IPS-NIHi7 (cell line): Measurements from ENCODE around the gene FSD2.
"Not testable (repeated sequence)": the region's sequence is repeated elsewhere in the genome, so short reads cannot be mapped to it uniquely, and the experiment has no call there.

Experiments
- DNase-seq: peaks from one replicate; pipeline ENCODE4 v3.0.0; 2012; ENCODE audit warnings: mixed read lengths; ENCODE audit errors: extremely low spot score

The FSD2 gene

DNA sequence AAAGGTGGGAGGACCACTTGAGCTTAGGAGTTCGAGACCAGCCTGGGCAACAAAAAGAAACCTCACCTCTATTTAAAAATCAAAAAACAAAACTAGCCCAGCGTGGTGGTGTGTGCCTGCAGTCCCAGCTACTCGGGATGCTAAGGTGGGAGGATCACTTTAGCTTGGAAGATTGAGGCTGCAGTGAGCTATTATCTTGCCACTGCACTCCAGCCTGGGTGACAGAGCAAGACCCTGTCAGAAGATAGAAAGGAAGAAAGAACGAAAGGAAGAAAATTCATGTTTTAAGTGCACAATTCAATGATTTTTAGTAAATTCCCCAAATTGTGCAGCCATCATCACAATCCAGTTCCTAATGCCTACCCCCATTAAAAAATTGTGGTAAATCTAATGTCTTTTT, 7.8 kb downstream of the FSD2 start:
- DNase-seq, result no peak

DNA sequence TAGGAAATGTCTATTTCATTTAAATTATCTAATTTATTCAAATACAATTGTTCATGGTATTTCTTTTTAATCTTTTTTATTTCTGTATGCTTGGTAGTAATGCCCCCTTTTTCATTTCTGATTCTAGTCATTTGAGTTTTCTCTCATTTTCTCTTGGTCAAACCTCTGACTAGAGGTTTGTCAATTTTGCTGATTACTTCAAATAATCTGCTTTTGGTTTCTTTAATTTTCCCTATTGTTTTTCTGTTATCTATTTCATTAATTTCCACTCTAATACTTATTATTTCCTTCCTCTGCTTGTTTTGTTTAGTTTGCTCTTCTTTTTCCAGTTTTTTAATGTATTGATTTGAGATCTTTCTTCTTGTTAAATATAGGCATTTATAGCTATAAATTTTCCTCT, 12.1 kb downstream of the FSD2 start:
- DNase-seq, result no peak

DNA sequence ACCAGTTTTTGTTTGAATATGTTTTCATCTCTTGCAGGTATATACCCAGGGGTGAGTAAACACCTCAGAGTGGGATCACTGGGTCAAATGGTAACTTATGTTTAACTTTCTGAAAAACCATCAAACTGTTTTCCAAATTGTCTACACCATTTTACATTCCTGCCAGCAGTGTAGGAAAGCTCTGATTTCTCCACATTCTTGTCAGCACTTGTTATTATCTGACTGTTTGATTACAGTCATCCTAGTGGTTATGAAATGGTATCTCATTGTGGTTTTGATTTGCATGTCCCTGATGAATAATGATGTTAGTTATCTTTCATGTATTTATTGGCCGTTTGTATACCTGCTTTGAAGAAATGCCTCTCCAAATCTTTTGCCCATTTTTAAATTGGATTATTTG, 13.8 kb downstream of the FSD2 start:
- no peak for DNase-seq

DNA sequence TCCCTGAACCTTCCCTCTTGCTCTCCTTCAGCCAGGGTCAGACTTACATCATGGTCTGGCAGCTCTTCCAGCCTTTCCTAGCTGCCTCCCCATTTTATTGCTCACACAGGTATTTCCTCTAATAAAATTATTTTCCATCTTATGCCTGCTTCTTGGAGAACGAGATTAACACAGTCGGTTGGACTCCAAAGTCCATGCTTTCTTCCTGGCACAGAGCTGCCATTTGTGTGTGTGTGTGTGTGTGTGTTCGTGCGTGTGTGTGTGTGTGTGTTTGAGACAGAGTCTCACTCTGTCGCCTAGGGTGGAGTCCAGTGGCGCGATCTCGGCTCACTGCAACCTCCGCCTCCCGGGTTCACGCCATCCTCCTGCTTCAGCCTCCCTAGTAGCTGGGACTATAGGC, 15.5 kb downstream of the FSD2 start:
- DNase-seq, result no peak

DNA sequence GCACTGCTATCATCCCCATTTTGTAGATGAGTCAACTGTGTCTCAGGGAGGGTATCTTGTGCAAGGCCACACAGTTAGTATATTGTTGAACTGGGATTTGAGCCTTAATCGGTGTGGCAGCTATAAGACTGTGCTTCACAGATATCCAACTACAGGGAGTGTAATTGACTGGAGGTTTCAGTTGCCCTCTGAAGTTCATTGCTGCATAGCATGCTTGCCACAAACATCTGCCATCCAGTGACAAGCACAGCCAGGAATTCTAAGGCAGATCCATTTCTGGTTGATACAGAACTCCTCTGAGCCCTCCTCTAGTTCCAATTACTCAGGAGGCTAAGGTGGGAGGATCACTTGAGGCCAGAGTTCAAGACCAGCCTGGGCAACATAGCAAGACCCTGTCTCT, 16.4 kb downstream of the FSD2 start:
- no peak for DNase-seq

DNA sequence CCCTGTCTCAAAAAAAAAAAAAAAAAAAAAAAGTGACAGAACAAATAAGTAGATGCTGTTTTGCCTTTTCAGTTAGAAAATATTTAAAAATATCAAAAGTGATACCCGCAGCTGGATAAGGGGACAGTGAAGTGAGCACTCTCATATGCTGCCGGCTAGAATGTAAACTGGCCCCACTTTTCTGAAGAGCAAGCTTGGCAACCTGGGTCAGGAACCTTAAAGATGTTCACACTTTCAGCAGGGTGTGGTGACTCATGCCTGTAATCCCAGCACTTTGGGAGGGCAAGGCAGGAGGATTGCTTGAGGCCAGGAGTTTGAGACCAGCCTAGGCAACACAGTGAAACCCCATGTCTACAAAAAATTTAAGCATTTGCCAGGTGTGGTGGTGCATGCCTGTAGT, 17.4 kb downstream of the FSD2 start:
- DNase-seq, result no peak

DNA sequence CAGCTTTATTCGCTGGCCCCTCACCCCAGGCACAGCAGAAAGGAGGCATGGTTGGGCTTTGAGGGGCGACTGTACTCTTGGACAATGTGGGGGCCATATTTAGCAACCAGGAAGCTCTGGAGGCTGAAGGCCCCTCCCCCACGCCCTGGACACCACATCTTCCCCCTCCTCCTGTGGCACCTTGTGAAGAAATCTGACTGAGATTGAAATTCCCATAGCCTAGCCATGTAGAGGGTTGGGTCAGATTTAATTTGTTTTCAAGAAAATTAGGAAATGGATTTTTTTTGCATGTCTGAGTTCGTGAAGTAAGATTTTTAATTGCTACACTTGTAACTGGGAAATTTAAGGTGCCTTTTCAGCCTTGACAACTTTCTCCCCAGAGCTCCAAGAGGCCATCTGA, 24.5 kb downstream of the FSD2 start:
- no peak for DNase-seq

DNA sequence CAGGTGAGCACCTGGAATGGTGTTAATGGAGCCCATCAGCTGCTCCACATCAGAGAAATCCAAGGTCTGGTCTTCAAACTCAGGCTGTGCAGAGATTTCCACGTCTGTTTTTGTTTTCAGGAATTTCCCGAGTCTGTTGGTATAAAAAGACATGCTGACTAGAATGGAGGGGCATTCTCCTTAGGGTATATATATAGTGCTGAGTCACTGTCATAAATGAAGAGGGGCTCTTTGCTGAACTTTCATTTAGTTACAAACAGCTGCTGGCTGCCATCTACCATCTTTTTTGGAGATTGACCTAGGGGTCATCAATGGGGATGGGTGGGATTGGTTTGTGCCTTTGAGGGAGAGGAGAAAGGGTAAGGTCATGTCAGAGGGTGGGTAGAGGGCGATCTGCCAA, 27.1 kb downstream of the FSD2 start:
- no peak for DNase-seq

DNA sequence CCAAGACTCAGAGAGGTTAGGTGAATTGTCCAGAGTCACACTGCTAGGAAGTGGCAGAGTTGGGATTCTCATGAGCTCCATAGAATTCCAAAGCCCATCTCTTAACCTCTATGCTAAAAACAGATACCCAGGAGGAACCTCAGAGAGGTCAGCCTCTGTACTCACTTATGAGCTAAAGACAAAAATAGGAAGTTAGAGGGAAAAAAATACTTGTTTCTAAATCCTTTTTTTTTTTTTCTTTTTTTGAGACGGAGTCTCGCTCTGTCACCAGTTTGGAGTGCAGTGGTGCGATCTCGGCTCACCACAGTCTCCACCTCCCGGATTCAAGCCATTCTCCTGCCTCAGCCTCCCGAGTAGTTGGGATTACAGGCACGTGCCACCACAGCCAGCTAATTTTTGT, 31.4 kb downstream of the FSD2 start:
- DNase-seq, result no peak

DNA sequence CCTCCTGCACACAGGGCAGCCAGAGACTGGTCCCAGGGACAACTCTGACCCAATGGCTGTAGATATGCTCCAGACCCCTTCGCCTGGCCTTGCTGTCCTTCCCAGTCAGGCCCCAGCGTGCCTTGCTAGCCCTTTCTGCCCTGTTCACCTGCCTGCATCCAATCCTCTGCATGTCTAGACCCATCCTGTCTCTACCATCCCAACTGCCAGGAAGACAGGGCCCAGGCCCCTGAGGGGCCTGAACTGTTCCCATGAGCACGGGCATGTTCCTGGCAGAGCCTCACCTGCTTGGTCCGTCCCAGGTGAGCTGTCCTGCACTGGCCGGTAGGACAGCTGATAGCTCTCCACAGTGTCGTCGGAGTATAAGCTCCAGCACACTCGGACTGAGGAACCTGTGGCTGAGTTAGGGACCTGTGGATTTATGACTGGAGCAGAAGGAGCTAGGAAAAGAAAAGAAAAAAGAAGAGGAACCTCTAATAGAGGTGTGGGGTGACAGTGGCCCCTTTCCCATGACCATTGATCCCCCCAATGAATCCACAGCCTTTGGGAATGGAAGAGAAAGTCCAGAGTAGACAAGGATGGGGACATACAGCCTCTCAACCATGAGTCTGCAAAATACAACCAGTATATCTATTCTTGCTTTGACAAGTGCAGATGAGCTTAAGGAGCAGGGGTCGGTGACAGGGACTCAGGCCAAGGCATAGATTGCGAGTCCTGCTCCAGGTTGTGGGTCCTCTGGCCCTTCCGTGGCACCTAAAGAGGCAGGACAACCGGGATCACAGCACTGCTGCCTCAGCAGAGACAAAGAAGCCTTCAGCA, 33.9 kb downstream of the FSD2 start:
- no peak for DNase-seq

DNA sequence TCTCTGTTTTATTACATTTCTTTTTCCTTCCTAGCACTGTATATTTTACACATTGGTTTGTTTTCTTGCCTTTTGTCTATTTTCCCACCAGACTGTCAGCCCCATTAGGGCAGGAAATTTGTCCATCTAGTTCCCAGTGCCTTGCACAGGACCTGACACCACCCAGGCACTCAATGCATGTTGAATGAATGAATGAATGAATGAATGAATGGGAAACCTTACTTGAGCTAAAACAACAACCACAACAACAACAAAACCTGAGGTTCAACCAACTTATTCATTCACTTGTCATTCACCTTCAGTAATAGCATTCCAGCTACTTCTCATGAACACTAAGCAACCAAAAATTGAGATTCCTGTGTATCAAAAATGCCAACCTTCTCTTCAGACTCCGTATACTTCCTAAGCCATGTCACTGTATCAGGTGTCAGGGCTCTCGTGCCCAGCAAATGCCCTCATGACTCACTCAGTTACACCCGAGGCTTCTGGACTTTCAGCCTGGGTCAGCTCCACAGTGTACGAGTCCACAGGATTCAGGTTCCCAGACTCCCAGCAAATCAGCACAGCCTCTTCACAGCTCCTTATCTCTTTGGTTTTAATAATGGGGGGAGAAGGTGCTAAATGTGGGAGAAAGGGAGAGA, 37.3 kb downstream of the FSD2 start:
- DNase-seq, result no peak

DNA sequence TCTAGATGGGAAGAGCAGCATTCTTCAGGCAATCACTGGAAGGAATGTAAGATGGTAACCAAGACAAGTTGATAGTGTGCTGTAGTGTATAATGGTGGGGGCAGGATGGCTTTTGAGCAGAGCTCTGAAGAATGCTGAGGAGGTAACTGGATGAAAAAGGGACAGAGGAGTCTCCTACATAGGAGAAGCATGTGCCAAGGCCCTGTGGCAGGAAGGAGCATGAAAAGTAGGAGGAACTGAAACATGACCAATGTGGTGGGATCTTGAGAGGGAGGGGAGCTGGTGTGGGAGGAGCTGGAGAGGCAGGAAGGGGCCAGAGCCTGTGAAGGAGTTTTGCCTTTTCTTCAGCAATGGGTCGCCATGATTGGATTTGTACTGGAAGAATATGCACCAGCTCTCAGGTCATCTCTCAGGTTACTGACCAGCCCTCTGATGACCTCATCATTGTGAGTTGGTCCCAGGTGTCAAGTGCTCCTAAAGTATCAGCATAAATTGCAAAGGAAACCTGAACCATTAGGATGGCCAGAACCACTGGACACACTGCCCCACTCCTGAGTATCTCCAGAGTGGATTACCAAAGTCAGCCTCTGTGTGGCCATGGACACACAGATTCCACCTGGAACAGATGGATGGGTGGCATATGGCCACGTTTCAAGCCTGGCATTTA, 38.6 kb downstream of the FSD2 start:
- no peak for DNase-seq

DNA sequence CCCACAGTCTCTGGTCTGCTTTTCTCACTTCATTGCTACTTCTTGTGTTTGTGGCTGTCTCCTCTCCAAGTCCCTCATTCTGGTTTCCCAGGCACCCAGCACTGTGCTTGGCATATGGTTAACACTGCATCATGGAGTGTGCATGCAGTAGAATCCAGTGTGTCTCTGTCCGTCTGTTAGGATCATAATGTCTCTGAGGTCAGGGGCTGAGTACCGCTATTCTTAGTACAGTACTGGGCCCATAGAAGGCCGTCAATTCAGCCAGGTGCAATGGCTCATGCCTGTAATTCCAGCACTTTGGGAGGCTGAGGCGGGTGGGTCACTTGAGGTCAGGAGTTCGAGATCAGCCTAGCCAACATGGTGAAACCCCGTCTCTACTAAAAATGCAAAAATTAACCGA, 39.7 kb downstream of the FSD2 start:
- not testable (repeated sequence) for DNase-seq

DNA sequence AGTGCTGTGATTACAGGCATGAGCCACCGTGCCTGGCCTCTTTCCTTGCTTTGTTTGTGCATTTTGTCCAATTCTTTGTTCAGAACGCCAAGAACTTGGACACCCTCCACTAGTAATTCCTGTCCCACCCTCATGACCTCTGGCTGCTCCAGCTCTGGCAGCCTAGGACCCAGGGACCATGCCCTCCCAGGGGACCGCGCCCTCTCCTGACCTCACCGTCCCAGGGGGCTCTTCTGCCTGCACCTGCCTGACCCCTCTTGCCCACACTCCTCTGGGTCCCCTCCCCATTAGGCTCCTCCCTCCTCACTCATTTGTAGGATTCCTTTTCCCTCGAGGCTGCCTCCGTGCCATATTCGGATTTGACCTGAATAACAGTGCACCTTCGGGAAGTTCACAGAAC, 41.1 kb downstream of the FSD2 start:
- DNase-seq, result no peak

DNA sequence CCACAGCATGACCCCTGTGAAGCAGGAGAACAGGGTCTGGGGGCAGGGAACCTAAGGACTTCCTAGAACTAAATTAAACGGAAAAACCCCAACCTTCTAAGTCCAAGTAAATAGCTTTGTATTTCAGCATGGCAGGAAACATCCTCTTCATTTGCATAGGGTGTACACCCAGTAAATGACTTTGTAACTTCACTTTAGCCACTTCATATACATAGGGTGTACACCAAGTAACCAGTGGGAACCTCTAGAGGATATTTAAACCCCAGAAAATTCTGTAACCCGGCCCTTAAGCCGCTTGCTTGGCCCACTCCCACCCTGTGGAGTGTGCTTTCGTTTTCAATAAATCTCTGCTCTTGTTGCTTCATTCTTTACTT, 41.8 kb downstream of the FSD2 start:
- no peak for DNase-seq

DNA sequence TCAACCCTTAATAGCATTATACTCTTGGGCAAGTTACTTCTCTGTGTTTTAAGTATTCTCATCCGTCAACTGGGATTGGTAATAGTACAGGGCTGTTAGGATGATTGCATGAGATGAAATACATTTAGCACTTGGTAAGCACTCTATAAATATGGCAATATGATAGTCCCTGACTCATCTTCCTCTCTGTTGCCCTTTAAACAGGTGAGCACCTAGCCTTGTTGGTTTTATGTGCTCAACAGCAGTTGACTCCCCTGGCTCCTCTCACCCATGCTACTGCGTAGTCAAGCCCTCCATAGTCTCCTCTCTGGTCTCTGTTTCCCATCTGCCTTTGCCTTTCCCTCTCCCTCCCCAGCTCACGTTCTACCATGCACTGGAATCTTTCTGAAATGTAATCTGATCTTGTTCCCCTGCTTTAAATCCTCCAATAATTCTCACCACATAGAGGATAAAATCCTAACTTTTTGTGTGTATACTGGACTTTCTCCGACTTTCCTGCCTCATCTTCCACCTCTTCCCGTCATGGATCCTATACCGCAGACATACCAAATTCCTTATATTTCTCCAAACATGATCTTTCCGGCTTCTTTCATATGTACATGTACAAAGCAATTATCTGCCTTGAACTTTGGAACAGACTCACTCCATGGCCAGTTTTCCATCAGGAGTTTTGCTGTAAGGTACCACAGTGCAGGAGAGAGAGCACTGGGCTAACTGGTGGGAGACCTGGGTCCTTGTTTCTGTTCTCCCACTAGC, 42.3 kb downstream of the FSD2 start:
- no peak for DNase-seq

DNA sequence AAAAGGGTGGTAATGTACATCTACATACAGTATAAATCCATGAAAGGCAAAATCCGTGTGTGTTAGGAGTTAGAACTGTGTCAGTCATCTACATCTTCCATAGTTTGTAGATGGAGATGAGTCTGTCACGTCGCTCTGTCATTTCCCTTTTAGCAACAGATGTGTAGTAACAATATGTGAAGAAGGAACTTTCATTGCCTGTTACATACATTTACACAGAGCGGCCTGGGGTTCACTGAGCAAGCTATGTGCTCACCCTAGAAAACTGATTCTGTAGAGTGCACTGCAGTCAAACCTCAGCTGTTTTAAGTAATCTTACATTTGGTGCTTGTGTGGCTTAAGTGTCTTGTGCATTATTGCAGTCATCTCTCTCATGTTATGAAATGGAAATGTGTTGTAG, 54.6 kb downstream of the FSD2 start:
- DNase-seq, result no peak

DNA sequence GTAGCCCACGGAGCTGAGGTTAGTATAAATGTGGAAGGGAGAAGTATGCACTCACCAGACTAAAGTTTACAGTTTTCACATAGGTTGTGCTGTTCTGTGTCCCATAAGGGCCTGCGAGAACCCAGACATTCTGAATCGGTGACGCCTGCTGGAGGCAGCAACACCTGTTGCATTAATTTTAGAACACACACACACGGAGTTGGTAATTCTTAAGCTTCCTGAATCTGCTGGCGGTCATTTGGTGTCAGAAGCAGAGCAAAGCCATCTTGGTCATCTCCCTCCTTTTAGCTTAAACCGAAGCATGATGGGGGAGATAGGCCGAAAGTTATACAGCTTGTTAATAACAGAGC, 55.1 kb downstream of the FSD2 start:
- DNase-seq, result no peak

DNA sequence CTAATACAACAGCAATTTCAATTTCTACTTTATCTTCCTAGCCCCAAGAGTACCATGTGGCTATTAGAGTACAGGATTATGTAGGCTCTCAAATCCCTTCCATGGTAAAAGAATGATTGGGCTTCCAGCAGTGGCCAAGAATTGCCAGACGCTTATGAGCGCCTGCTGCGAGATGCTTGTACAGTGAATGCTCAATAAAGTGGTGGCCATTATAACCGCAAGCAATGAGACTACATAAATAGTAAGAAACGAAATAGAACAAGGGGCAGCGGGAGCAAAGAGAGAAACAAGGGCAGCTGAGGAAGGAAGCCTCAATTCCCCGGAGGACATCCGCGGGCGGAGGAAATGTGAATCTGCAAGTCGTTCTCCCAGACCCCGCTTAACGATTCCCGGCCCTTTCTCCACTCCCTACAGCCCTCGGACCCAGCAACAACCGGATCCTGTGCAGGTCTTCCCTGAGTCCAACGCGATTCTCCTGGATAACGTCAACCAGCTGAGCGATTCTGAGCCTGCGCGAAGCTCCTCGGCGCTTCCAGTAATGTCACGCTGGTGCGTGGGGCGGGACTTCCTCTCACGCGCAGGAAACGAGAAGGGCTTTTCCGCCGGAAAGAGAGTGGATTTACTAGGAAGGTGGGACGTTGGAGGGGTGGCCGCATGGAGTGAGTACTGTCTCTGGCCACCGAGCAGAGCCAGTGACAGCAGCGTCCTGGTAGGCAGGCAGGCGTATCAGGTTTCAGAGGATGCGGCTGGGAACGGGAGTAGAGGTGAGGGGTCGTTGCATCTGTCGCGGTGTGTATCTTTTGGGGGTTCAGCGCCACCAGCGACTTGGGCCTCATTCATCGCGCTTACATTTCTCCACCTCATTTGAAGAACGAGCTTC, 55.7 kb downstream of the FSD2 start:
- peak; percentile 90 for DNase-seq

DNA sequence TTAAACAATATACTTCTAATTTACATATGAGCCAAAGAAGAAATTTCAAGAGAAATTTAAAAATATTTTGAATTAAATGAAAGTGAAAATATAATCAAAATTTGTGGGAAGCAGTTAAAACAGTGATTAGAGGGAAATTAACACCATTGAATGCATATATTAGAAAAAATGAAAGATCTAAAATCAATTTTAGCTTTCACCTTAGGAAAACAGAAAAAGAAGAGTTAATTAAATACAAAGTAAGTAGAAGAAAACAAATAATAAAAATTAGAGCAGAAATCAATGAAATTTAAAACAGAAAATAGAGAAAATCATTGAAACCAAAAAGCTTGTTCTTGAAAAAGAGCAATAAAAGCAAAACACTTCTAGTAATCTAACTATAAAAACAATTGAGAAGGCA, 57.6 kb downstream of the FSD2 start:
- no peak for DNase-seq

DNA sequence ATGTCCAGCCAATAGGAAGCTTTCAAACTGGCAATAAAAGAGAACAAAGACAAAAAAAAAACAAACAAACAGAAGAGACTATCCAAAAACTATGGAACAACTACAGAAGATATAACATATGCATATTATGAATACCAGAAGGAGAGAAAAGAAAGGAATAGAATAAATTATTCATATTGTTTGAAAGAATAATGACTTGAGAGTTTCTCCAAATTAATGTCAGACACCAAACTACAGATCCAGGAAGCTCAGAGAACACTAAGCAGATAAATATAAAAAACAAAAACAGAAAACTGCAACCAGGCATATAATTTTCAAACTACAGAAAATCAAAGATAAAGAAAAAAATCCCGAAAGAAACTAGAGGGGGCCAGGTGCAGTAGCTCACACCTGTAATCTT, 62.1 kb downstream of the FSD2 start:
- no peak for DNase-seq

DNA sequence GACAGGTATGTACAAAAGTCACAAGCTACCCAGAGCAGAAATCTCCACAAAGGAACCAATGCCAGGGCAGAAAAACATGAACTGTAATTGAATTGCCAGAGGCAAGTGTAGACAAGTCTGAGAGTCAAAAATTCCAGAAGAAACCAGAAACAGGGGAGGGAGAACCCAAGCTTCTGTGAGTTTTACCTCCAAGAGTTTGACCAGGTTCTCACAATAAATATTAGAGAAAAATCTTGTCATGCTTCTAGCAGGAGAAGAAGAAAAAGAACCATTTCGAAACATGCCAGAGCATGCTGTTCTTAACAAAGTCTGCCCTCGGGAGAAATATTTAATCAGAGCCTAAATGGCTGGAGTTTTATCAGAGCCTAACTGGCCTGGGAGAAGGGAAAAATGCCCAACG, 63.7 kb downstream of the FSD2 start:
- no peak for DNase-seq
